Adrenal gland (tissue), 5 donors: Measurements from ENCODE around the gene HSPA1B.

Experiments used
- POLR2A ChIP-seq, 2 donors: fragments of 450-650 bp; IDR thresholded peaks; one replicate each; pipeline ENCODE4 v1.6.1; 2017; ENCODE audit warnings: antibody characterized with exemption in 2 of 2, mild to moderate bottlenecking in 2 of 2, moderate library complexity in 1 of 2
- TF ChIP-seq, protein P1 (sequence below), 6 experiments: fragments of 450-650 bp in 4 of 6; fragments of 200-600 bp in 2 of 6; sonication (generic) in 1 of 6; IDR thresholded peaks; 1 replicate in 5 of 6; 2 replicates in 1 of 6; pipeline versions ENCODE4 v1.5.1 to v1.8.0; 2016 to 2021; ENCODE audit warnings: antibody characterized with exemption in 6 of 6, mild to moderate bottlenecking in 2 of 6, moderate library complexity in 1 of 6
- donor health status: DM: no; HTN: no; CAD: no.

DNA sequence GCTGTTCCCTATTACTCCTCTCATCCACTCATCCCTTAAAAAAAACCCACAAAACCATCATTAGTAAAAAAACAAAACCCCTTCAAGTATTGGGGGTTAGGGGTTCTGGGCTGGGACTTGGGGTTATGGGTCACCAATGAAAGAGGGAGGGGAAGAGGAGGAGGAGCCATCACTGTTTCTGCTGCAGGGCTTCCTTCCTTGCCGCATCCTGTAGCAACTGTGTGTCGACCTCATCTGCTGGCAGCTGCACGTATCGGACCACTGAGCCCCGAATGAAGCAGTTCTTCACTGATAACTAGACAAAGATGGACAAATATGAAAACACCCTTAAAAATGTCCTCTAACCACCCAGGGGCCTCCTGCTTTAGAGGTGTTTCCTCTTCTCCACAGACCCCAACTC is 29.9 kb upstream of the HSPA1B start:
- TF ChIP-seq, protein P1, sequence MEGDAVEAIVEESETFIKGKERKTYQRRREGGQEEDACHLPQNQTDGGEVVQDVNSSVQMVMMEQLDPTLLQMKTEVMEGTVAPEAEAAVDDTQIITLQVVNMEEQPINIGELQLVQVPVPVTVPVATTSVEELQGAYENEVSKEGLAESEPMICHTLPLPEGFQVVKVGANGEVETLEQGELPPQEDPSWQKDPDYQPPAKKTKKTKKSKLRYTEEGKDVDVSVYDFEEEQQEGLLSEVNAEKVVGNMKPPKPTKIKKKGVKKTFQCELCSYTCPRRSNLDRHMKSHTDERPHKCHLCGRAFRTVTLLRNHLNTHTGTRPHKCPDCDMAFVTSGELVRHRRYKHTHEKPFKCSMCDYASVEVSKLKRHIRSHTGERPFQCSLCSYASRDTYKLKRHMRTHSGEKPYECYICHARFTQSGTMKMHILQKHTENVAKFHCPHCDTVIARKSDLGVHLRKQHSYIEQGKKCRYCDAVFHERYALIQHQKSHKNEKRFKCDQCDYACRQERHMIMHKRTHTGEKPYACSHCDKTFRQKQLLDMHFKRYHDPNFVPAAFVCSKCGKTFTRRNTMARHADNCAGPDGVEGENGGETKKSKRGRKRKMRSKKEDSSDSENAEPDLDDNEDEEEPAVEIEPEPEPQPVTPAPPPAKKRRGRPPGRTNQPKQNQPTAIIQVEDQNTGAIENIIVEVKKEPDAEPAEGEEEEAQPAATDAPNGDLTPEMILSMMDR (IDR thresholded peaks at IDR 0.05), result no peak
- TF ChIP-seq POLR2A (IDR thresholded peaks at IDR 0.05), result no peak
